Loucy (cell line): ENCODE results near the gene EPAS1.

Source experiments
- H2AFZ ChIP-seq: fragments of 200-600 bp; sonication (generic); 2 replicates; pipeline ENCODE4 v1.6.0; 2016; ENCODE audit warnings: antibody characterized with exemption, mild to moderate bottlenecking, low read length, moderate library complexity
- H3F3A ChIP-seq: fragments of 200-600 bp; 2 replicates; pipeline ENCODE4 v1.6.0; 2016; ENCODE audit warnings: antibody characterized with exemption, low read depth, mild to moderate bottlenecking
- H3K27me3 ChIP-seq: fragments of 200-600 bp; sonication (generic); 2 replicates; pipeline ENCODE4 v1.6.1; 2014; ENCODE audit warnings: low read length, mild to moderate bottlenecking; ENCODE audit not compliant: insufficient read depth, poor library complexity, severe bottlenecking
- H3K36me3 ChIP-seq: fragments of 200-600 bp; sonication (generic); 2 replicates; pipeline ENCODE4 v1.6.1; 2016; ENCODE audit warnings: low read length; ENCODE audit not compliant: insufficient read depth
- H3K4me1 ChIP-seq: fragments of 200-600 bp; sonication (generic); 2 replicates; pipeline ENCODE4 v1.5.1; 2014; ENCODE audit warnings: low read length, mild to moderate bottlenecking; ENCODE audit not compliant: insufficient read depth, poor library complexity, severe bottlenecking
- H3K4me2 ChIP-seq: fragments of 200-600 bp; sonication (generic); 2 replicates; pipeline ENCODE4 v1.6.0; 2014; ENCODE audit warnings: antibody characterized with exemption, low read length, low read depth, mild to moderate bottlenecking; ENCODE audit not compliant: poor library complexity, severe bottlenecking
- H3K4me3 ChIP-seq: fragments of 200-600 bp; sonication (generic); 2 replicates; pipeline ENCODE4 v1.5.1; 2014; ENCODE audit warnings: low read length, mild to moderate bottlenecking, mixed read lengths; ENCODE audit not compliant: poor library complexity, severe bottlenecking
- H3K79me2 ChIP-seq: fragments of 200-600 bp; sonication (generic); 2 replicates; pipeline ENCODE4 v1.6.1; 2014; ENCODE audit warnings: low read length; ENCODE audit not compliant: insufficient read depth
- H3K9ac ChIP-seq: fragments of 200-600 bp; sonication (generic); 2 replicates; pipeline ENCODE4 v1.6.0; 2014; ENCODE audit warnings: mild to moderate bottlenecking, low read depth, low read length, moderate library complexity; ENCODE audit not compliant: poor library complexity, severe bottlenecking
- H3K9me2 ChIP-seq: fragments of 200-600 bp; sonication (generic); replicated peaks from 2 replicates; pipeline ENCODE4 v1.6.1; 2016; ENCODE audit warnings: low read depth, low read length, mixed read lengths
- H3K9me3 ChIP-seq: fragments of 200-600 bp; sonication (generic); 2 replicates; pipeline ENCODE4 v1.6.1; 2014; ENCODE audit warnings: mild to moderate bottlenecking, antibody characterized with exemption, low read length, low read depth; ENCODE audit not compliant: insufficient read depth
- H4K20me1 ChIP-seq: fragments of 200-600 bp; sonication (generic); 2 replicates; pipeline ENCODE4 v1.6.0; 2014; ENCODE audit warnings: antibody characterized with exemption, low read length, mild to moderate bottlenecking; ENCODE audit not compliant: insufficient read depth, poor library complexity, severe bottlenecking
- CTCF ChIP-seq: fragments of 200-600 bp; sonication (generic); conservative IDR thresholded peaks from 2 replicates; pipeline ENCODE4 v1.5.1; 2014; ENCODE audit warnings: mild to moderate bottlenecking, antibody characterized with exemption, low read length
- EZH2phosphoT487 ChIP-seq: fragments of 200-600 bp; IDR thresholded peaks from 2 replicates; pipeline ENCODE4 v1.6.1; 2018; ENCODE audit warnings: antibody characterized with exemption, mild to moderate bottlenecking, moderate library complexity, borderline replicate concordance

Gene EPAS1

GRCh38 chr2:46421361-46421760, 124.2 kb downstream of the EPAS1 start:
- Histone ChIP-seq H3F3A (no peaks in the 10 kb centered on the region), H2AFZ (no peak overlapping the region), H3K36me3 (no peaks in the 10 kb centered on the region), H3K4me3 (no peak overlapping the region), H3K9me2 (no peaks in the 10 kb centered on the region), H3K4me2 (no peak overlapping the region), H3K9ac (no peak overlapping the region), H4K20me1 (no peaks in the 10 kb centered on the region), H3K9me3 (peaks cover 5% of the 10 kb centered on the region; the same call in 1 of the 2 replicates), H3K79me2 (no peaks in the 10 kb centered on the region), H3K4me1 (no peaks in the 10 kb centered on the region), H3K27me3 (no peaks in the 10 kb centered on the region)
- TF ChIP-seq CTCF: no peak
- no peak for TF ChIP-seq EZH2phosphoT487

GRCh38 chr2:46422717-46423394, 125.6 kb downstream of the EPAS1 start:
- no peaks in the 10 kb centered on the region for H3K4me1 ChIP-seq
- H3K36me3 ChIP-seq: no peaks in the 10 kb centered on the region
- no peak for TF ChIP-seq CTCF
- no peak for TF ChIP-seq EZH2phosphoT487
- H3K27me3 ChIP-seq: no peaks in the 10 kb centered on the region
- H3K4me3 ChIP-seq: no peak overlapping the region
- H4K20me1 ChIP-seq: no peaks in the 10 kb centered on the region
- no peaks in the 10 kb centered on the region for H3F3A ChIP-seq
- H3K79me2 ChIP-seq: no peaks in the 10 kb centered on the region
- H3K9me3 ChIP-seq: peaks cover 2% of the 10 kb centered on the region; the same call in 1 of the 2 replicates
- no peak overlapping the region for H3K4me2 ChIP-seq
- no peak overlapping the region for H3K9ac ChIP-seq
- H3K9me2 ChIP-seq: no peaks in the 10 kb centered on the region
- H2AFZ ChIP-seq: no peak overlapping the region

- H3K9me2 ChIP-seq: no peaks in the 10 kb centered on the region
- no peaks in the 10 kb centered on the region for H3K4me1 ChIP-seq
- H3F3A ChIP-seq: no peaks in the 10 kb centered on the region
- no peaks in the 10 kb centered on the region for H4K20me1 ChIP-seq
- H2AFZ ChIP-seq: no peak overlapping the region
- no peaks in the 10 kb centered on the region for H3K9me3 ChIP-seq
- H3K79me2 ChIP-seq: no peaks in the 10 kb centered on the region
- H3K9ac ChIP-seq: no peak overlapping the region
- H3K4me2 ChIP-seq: no peak overlapping the region
- no peaks in the 10 kb centered on the region for H3K27me3 ChIP-seq
- TF ChIP-seq EZH2phosphoT487 (no peak), CTCF (no peak)
- no peaks in the 10 kb centered on the region for H3K36me3 ChIP-seq
- no peak overlapping the region for H3K4me3 ChIP-seq
Observed at GRCh38 chr2:46424937-46425336, 127.7 kb downstream of the EPAS1 start.
